ENCODE data around the gene SCN9A.

GRCh38 chr2:166373951-166374350, 1.8 kb downstream of the SCN9A start:
- TF ChIP-seq, protein P1, sequence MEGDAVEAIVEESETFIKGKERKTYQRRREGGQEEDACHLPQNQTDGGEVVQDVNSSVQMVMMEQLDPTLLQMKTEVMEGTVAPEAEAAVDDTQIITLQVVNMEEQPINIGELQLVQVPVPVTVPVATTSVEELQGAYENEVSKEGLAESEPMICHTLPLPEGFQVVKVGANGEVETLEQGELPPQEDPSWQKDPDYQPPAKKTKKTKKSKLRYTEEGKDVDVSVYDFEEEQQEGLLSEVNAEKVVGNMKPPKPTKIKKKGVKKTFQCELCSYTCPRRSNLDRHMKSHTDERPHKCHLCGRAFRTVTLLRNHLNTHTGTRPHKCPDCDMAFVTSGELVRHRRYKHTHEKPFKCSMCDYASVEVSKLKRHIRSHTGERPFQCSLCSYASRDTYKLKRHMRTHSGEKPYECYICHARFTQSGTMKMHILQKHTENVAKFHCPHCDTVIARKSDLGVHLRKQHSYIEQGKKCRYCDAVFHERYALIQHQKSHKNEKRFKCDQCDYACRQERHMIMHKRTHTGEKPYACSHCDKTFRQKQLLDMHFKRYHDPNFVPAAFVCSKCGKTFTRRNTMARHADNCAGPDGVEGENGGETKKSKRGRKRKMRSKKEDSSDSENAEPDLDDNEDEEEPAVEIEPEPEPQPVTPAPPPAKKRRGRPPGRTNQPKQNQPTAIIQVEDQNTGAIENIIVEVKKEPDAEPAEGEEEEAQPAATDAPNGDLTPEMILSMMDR (IDR thresholded peaks at IDR 0.05; ENCODE audit: control extremely low read depth in 1 of 3, insufficient read depth in 1 of 3, low read depth in 1 of 3, low read length in 3 of 3) = no peak
- no peak for TF ChIP-seq CREB1 (IDR thresholded peaks at IDR 0.05)
- no peak for TF ChIP-seq TBP (IDR thresholded peaks at IDR 0.05; ENCODE audit: low read depth, low read length)
- TF ChIP-seq SP1 (IDR thresholded peaks at IDR 0.05; ENCODE audit: low read depth, low read length) = no peak
- TF ChIP-seq, protein P2, sequence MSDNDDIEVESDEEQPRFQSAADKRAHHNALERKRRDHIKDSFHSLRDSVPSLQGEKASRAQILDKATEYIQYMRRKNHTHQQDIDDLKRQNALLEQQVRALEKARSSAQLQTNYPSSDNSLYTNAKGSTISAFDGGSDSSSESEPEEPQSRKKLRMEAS (IDR thresholded peaks at IDR 0.05) = no peak
- no peak for TF ChIP-seq SUZ12 (IDR thresholded peaks at IDR 0.05; ENCODE audit: low read length)
- TF ChIP-seq CHD2 (IDR thresholded peaks at IDR 0.05; ENCODE audit: low read length) = no peak
- no peak for TF ChIP-seq TEAD4 (IDR thresholded peaks at IDR 0.05; ENCODE audit: low read depth, low read length)

Data from H1 (cell line).